ENCODE data around the gene ATP2A3. TPM values are rescaled to one million over a fixed set of nuclear protein-coding genes. Genes with fewer than 3 reads are reported as not detected.

Gene ATP2A3
- total RNA-seq, 1 donor from 2014 or later, result 1.5 TPM

- H3K36me3 Mint-ChIP-seq (ENCODE audit: low read depth, unreplicated experiment), result no peaks in the 10 kb centered on the region
- Histone ChIP-seq H3K36me3 (ENCODE audit: insufficient read depth, low read length) (no peaks in the 10 kb centered on the region), H3K79me2 (ENCODE audit: insufficient read depth, low read length) (no peaks in the 10 kb centered on the region), H3K4me2 (ENCODE audit: low read length) (no peak overlapping the region), H3K4me1 (ENCODE audit: insufficient read depth, low read length) (no peaks in the 10 kb centered on the region), H3K27ac (ENCODE audit: low read depth, low read length) (no peak overlapping the region), H3K9ac (ENCODE audit: low read length) (no peak overlapping the region), H4K20me1 (ENCODE audit: insufficient read depth, low read length) (no peaks in the 10 kb centered on the region), H2AFZ (ENCODE audit: low read depth, low read length) (no peak overlapping the region), H3K4me3 (ENCODE audit: insufficient read depth, low read depth, low read length) (no peak overlapping the region), H3K9me3 (ENCODE audit: insufficient read depth, low read depth, low read length) (no peaks in the 10 kb centered on the region), H3K27me3 (ENCODE audit: insufficient read depth, low read length) (no peaks in the 10 kb centered on the region)
- no peaks in the 10 kb centered on the region for H3K9me3 Mint-ChIP-seq (ENCODE audit: unreplicated experiment)
- H3K27ac Mint-ChIP-seq (ENCODE audit: unreplicated experiment), result no peak overlapping the region
- H3K27me3 Mint-ChIP-seq (ENCODE audit: low read depth, unreplicated experiment), result peaks cover 33% of the 10 kb centered on the region
- DNase-seq (ENCODE audit: low read depth) (no peak), FAIRE-seq (no peak)
- no peak overlapping the region for H3K4me3 Mint-ChIP-seq (ENCODE audit: unreplicated experiment)
- TF ChIP-seq EZH2 (IDR thresholded peaks at IDR 0.05; ENCODE audit: insufficient read depth, low read length) (no peak), CTCF (IDR thresholded peaks at IDR 0.05; ENCODE audit: insufficient read depth, low read depth, low read length) (no peak)
- H3K4me1 Mint-ChIP-seq (ENCODE audit: low read depth, unreplicated experiment), result no peaks in the 10 kb centered on the region
These were observed 53.6 kb downstream of the ATP2A3 start for GRCh38 chr17:3910420-3911270.

- DNase-seq (ENCODE audit: low read depth) (no peak), FAIRE-seq (no peak)
- no peak for TF ChIP-seq CTCF (IDR thresholded peaks at IDR 0.05; ENCODE audit: insufficient read depth, low read depth, low read length)
- no peak for TF ChIP-seq EZH2 (IDR thresholded peaks at IDR 0.05; ENCODE audit: insufficient read depth, low read length)
- H3K27me3 Mint-ChIP-seq (ENCODE audit: low read depth, unreplicated experiment), result peaks cover 23% of the 10 kb centered on the region
- Histone ChIP-seq H3K27ac (ENCODE audit: low read depth, low read length) (no peak overlapping the region), H3K27me3 (ENCODE audit: insufficient read depth, low read length) (no peaks in the 10 kb centered on the region), H3K36me3 (ENCODE audit: insufficient read depth, low read length) (no peaks in the 10 kb centered on the region), H4K20me1 (ENCODE audit: insufficient read depth, low read length) (no peaks in the 10 kb centered on the region), H3K9me3 (ENCODE audit: insufficient read depth, low read depth, low read length) (no peaks in the 10 kb centered on the region), H3K4me2 (ENCODE audit: low read length) (no peak overlapping the region), H3K4me3 (ENCODE audit: insufficient read depth, low read depth, low read length) (no peak overlapping the region), H2AFZ (ENCODE audit: low read depth, low read length) (no peak overlapping the region), H3K79me2 (ENCODE audit: insufficient read depth, low read length) (no peaks in the 10 kb centered on the region), H3K9ac (ENCODE audit: low read length) (no peak overlapping the region), H3K4me1 (ENCODE audit: insufficient read depth, low read length) (no peaks in the 10 kb centered on the region)
- H3K9me3 Mint-ChIP-seq (ENCODE audit: unreplicated experiment), result no peaks in the 10 kb centered on the region
- no peak overlapping the region for H3K4me3 Mint-ChIP-seq (ENCODE audit: unreplicated experiment)
- no peak overlapping the region for H3K27ac Mint-ChIP-seq (ENCODE audit: unreplicated experiment)
- H3K36me3 Mint-ChIP-seq (ENCODE audit: low read depth, unreplicated experiment), result no peaks in the 10 kb centered on the region
- no peaks in the 10 kb centered on the region for H3K4me1 Mint-ChIP-seq (ENCODE audit: low read depth, unreplicated experiment)
These were observed 55.0 kb downstream of the ATP2A3 start for GRCh38 chr17:3909257-3909656.

All from astrocyte (in vitro differentiated cells and primary cell).